GM18951 (cell line): ENCODE measurements around the gene TMEM39B.
"Not testable (repeated sequence)": the region's sequence is repeated elsewhere in the genome, so short reads cannot be mapped to it uniquely, and the experiment has no call there.

ENCODE experiments used
- POLR2A ChIP-seq: IDR thresholded peaks from 4 replicates; pipeline ENCODE4 v1.6.1; 2011; ENCODE audit warnings: mild to moderate bottlenecking; ENCODE audit not compliant: insufficient read length, insufficient read depth; ENCODE audit errors: extremely low read depth
- in situ Hi-C: fragments of 300-500 bp; cut with MboI; formaldehyde crosslinking; loops from one replicate; pipeline ENCODE4 v1.12.0; 2022; ENCODE audit warnings: low sequenced_read_pairs, mixed read lengths, inconsistent platforms; ENCODE audit not compliant: unreplicated experiment

Gene TMEM39B

DNA sequence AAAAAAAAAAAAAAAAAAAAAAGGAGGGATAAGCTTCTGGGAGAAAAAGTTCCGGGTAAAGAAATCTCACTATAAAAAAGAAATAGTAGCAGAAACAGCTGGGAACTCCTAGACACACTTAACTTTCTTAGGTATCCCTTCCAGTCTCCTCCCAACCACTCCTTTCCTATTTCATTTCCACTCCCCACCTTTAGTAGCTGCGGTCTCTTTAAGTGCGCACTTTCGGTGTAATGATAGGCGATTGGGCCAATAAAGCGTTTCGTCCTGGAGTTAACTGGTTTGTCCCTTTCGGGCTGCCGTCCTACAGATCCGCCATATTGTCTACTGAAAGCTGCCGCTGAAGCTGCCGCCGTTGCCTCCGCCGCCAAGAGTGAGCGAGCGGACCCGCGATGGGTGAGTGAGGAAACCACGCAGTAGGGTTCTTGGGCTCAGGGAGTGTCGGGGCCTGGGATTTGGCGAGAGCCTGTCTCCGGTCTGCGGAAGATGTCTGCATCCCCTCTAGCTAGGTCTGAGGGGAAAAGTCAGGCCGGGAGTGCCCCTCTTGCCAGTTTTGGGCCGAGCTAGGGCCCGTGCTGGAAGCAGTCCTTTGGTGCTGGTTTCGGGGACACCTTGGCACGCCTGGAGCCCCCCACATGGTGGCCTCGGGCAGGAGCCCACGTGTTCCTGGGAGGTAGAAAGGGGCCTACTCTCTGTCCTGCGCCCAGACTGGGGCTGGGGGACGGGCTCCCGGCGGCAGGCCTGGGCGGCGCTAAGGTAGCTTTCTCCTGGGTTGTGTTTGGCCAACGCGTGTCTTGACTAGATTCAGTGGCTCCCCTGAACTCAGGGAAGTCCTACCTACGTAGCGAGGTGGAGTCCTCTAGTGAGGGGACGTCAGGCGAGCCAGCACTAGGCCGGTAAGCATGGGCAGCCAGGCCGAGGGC lies 35.3 kb downstream of the TMEM39B start, which contains the start of gene KPNA6:
TSS of gene KPNA6 (plus strand) at position 315 of the 920 bp plus-strand sequence. CDS start at position 390, 75 bp downstream.
- in situ Hi-C loops = no loop called here
- peak; percentile 68 for TF ChIP-seq POLR2A

DNA sequence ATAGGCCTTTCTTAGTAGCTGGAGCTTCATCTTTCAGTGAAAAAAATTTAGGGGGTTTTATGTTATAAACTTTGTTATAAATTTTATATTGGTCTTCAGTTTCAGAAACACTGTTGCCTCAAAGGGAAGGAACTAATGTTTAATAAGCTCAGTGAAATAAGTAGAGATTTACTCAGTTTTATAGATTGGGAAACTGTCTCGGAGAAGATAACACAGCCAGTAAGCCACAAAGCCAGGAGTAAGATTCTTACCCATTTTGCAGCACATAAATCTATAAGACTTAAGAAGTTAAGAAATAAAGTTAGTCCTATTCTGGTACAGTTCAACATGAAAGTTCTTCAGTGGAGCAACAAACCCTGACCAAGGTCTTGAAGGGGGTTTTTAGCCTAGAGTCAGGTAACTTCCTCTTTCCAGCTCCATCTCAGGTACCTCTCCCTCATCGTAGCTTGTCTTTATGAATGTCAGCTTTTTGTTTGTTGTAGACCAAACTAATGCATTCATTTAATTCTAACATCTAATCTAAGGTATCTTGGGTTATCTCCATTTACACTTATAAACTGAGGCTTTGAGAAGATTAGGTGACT lies 38.4 kb downstream of the TMEM39B start:
- in situ Hi-C loops = no loop called here
- no peak for TF ChIP-seq POLR2A

DNA sequence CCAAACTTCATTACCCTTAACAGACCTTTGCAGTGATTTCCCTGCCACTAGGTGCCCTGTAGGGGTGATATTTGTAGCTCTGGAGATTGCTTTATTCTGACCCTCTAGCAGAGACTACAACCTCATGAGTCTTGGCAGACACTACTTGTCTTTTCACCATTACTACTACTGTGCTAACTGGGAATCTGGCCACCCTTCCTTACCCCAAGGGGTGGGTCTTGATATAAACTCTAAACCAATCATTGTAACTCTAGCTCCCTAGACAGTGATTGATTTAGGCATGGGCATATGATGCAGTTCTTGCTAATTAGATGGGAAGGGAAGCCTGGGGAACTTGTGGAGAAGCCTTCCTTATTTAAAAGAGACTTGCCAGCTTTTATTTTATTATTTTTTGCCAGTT lies 39.0 kb downstream of the TMEM39B start:
- in situ Hi-C loops = no loop called here

DNA sequence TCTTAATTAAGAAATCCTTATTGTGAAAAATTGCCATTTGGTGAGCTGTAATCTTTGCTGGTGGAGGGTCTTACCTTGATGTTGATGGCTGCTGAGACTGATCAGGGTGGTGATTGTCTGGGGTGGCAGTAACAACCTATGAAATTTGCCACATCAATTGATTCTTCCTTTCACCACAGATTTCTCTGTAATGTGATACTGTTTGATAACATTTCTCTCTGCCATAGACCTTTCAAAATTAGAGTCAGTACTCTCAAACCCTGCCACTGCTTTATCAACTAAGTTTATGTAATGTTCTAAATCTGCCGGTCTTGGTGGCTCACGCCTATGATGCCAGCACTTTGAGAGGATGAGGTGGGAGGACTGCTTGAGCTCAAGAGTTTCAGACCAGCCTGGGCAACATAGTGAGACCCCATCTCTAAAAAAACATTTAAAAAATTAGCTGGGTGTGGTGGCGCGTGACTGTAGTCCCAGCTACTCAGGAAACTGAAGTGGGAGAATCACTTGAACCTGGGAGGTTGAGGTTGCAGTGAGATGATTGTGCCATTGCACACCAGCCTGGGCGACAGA lies 40.2 kb downstream of the TMEM39B start:
- no peak for TF ChIP-seq POLR2A
- in situ Hi-C loops = no loop called here

More for the DNA sequence above, 39.0 kb downstream of the TMEM39B start:
- TF ChIP-seq POLR2A = no peak

GRCh38 chr1:32113436-32113835 lies 40.7 kb downstream of the TMEM39B start:
- in situ Hi-C loops = not testable (repeated sequence)

DNA sequence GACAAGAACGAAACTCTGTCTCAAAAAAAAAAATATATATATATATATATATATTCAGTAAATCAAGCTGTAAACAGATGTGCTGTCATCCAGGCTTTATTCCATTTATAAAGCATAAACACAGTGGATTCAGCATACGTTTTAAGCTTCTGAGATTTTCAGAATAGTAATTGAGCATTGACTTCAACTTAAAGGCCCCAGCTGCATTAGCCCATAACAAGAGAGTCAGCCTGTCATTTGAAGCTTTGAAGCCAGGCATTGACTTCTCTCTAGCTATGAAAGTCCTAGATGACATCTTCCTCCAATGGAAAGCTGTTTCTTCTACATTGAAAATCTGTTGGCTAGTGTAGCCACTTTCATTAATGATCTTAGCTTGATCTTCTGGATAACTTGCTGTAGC lies 41.7 kb downstream of the TMEM39B start:
- in situ Hi-C loops = no loop called here
- no peak for TF ChIP-seq POLR2A

DNA sequence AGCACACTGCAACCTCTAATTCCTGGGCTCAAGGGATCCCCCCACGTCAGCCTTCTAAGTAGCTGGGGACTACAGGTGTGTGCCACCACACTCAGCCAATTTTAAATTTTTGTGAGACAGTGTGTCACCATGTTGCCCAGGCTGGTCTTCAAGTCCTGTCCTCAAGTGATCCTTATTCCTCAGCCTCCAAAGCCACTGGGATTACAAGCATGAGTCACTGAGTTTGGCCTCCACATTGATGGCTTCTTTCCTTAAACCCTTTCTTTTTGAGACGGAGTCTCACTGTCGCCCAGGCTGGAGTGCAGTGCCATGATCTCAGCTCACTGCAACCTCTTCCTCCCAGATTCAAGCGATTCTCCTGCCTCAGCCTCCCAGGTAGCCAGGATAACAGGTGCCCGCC lies 42.8 kb downstream of the TMEM39B start:
- no peak for TF ChIP-seq POLR2A
- in situ Hi-C loops = no loop called here

GRCh38 chr1:32116531-32116930 lies 43.8 kb downstream of the TMEM39B start:
- in situ Hi-C loops = no loop called here
- no peak for TF ChIP-seq POLR2A

DNA sequence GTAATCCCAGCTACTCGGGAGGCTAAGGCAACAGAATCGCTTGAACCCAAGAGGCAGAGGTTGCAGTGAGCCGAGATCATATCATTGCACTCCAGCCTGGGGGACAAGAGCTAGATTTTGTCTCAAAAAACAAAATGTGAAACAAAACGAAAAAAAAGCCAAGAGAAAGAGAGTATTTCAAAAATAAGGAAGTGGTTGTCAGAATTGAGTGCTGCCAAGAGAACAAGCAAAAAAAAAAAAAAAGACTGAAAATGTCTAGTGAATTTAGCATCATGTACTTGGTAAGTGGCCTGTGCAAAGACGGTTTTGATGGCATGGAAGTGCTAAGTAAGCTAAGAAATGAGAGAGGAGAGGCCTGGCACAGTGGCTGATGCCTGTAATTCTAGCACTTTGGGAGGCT lies 49.4 kb downstream of the TMEM39B start:
- in situ Hi-C loops = no loop called here
- TF ChIP-seq POLR2A = no peak

- in situ Hi-C loops = not testable (repeated sequence)
These were observed 50.6 kb downstream of the TMEM39B start for GRCh38 chr1:32123361-32123760.

DNA sequence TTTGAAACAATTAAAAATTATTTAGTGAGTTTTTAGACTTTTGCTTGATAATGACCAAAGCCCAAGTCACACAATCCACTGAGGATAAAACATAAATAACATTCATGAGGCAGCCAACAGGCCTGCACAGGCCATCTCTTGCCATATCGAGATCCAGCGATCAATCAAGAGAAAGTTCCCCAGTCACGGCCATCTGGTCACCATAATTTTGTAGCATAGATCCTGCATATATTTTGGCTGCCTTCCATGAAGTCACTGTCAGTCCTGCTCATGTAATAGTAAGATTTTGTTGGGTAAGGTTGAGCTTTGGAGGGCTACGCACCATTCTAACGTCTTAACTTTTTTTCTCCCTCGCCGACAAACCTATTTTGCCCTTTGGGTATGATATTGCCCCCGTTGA lies 52.6 kb downstream of the TMEM39B start:
- in situ Hi-C loops = no loop called here

GRCh38 chr1:32126770-32127169 lies 54.0 kb downstream of the TMEM39B start:
- in situ Hi-C loops = no loop called here
- no peak for TF ChIP-seq POLR2A

More for the DNA sequence above, 52.6 kb downstream of the TMEM39B start:
- no peak for TF ChIP-seq POLR2A

DNA sequence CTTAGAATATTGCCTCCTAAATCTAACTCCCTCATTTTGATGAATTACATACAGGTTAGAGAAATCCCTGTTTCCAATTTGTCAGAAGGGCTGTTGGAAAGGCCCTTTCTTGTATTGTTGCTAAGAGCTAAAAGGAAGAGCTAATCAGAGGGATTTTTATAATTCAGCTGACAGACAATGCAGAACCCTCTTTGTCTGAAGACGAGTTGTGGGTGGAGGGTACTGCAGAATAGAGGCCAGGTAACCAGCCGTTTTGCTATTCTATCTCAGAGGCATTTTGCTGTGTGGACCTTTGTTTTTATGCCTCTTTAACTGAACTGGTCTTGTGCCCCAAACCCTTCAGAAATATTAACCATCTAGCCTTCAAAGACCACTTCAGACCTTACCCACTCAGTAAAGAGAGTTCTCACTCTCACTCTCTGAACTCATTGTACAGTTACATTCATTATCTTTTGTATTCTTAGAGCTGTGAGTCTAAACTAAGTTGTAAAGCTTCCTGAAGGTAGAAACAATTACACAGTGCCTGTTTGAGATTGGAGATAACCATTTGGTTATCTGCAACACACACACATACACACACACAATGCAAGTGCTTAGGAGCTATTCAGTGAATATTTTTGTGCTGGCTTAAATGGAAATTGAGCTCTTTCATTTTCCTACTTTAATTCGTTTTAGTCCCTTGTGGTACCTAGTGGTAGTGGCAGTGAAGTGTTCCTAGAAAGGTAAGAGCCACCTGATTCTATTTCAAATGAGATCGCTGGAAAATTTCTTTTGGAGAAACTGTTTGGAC lies 54.9 kb downstream of the TMEM39B start:
- TF ChIP-seq POLR2A = no peak
- in situ Hi-C loops = no loop called here
